HG03571 (cell line): Measurements from ENCODE around the gene KIRREL3.
"Not testable (repeated sequence)": the region's sequence is repeated elsewhere in the genome, so short reads cannot be mapped to it uniquely, and the experiment has no call there.

ENCODE experiments used
- ATAC-seq: cut with Tn5 transposase; IDR thresholded peaks from one replicate; pipeline ENCODE4 v1.9.1; 2021; ENCODE audit not compliant: unreplicated experiment

KIRREL3 gene

GRCh38 chr11:126959700-126960099, 40.9 kb downstream of the KIRREL3 start:
- no peak for ATAC-seq

- ATAC-seq, result no peak
Observed at GRCh38 chr11:126956635-126957034, 43.9 kb downstream of the KIRREL3 start.

DNA sequence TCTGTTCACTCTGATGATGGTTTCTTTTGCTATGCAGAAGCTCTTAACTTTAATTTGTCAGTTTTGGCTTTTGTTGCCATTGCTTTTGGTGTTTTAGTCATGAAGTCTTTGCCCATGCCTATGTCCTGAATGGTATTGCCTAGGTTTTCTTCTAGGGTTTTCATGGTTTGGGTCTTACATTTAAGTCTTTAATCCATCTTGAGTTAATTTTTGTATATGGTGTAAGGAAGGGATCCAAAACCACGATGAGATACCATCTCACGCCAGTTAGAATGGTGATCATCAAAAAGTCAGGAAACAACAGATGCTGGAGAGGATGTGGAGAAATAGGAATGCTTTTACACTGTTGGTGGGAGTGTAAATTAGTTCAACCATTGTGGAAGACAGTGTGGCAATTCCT, 48.0 kb downstream of the KIRREL3 start:
- not testable (repeated sequence) for ATAC-seq

DNA sequence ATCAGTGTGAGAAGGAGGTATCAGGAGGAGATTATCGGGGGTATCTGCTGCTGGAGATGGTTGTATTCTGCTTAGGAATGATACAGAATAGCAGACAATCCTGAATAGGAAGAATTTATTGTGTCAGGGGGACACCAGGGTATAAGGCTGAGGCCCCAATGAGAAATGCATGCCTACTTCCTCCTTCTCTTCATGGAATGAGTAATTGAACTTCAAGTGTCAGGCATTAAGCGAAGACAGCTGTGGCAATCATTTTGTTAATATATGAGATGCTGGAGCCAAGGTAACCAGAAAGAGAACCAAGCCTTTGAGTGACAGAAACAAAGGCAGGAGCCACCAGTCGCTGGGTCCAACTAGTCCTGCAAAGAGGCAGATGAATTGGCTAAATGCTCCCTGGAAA, 49.1 kb downstream of the KIRREL3 start:
- no peak for ATAC-seq

DNA sequence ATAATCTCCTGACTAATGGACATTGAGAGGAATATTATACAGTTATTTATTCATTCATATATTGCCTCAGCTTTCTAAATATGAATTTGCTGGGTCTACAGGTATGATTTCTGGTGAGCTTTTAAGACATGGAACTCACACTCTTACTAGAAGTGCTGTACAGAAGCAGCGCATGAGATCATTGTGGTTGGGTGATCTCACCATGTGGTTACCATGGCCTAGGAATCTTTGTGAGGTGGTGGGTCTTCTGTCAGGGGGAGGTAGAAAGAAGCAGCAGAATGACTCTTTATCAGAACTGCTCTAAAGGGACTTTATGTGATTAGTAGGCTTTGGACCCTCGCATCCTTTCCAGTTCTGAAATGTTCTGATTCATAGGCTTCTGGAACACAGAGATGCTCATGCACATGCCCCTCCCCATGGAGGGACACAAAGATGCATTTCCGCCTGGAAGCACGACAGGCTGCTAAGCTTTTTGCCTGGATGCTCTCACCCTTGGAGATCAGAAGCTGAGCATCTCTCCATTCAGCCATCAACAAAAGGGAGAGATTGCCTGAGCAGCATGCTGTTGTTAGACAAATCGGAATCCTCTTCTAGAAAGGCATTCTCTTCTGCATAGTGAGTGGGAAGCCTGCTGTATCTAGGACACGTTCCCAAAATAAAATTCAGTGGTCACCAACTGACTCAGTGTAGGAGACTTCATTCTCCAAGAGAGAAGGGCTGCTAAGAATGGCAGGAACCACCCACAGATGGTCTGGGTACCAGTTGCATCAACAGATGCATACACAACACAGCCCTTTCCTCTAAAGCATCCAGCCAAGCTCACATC, 51.3 kb downstream of the KIRREL3 start:
- no peak for ATAC-seq

DNA sequence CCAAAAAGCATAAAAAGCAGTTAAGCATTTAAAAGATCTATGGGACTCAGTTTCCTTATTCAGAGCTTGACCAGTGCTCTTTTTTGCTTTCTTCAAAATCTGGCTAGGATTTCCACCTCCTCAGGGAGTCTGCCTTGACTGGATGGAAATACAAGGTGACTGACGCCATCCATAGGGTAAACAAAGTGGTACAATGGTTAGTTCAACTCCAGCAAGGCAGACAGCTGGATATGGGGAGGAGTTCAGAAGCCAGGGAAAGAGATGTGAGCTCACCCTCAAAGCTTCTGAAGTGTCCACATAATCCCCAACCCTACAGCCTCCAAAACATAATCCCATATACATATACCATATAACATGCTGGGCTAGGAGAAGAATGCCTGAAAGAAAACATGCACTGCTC, 52.0 kb downstream of the KIRREL3 start:
- no peak for ATAC-seq

- no peak for ATAC-seq
Observed at GRCh38 chr11:126945319-126945718, 55.3 kb downstream of the KIRREL3 start.

GRCh38 chr11:126943316-126943715, 57.3 kb downstream of the KIRREL3 start:
- no peak for ATAC-seq

GRCh38 chr11:126942146-126942545, 58.4 kb downstream of the KIRREL3 start:
- no peak for ATAC-seq

DNA sequence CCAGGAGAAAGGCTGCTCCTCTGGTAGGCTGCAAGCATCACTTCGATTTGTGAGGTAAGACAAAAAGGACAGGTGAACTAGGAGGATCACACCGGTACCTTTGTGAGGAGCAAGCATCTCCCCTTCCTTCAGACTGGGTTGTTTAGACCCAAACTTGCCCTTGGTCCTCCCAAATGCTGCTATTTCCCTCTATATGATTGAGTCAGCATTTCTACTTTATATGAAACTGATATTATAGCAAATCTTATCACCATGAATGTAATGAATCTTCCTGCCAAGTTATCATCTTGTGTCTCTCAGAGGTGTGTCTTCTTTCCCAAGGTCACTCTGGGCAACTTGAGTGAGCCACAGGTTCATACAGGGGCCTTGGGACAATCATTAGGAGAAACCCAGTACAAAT, 61.0 kb downstream of the KIRREL3 start:
- no peak for ATAC-seq

DNA sequence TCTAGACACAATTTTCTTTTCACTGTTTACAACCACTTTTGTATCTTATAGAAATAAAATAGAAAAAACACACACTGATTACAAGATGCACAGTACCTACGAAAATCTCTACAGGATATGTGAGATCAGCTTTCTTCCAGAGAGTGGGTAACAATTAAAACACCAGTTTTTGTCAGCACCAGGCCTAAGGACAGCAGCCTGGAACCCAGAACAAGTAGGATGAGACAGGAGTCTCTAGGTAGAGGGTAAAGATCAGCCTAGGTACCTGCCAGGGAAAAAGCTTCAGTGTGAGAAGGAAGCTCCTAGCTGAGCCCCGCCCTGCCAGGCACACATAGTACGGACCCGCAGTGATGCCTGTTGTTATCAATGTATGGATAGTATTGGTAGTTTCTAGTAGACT, 61.9 kb downstream of the KIRREL3 start:
- ATAC-seq, result no peak

- no peak for ATAC-seq
Observed at GRCh38 chr11:126930091-126930841, 70.3 kb downstream of the KIRREL3 start.

- no peak for ATAC-seq
Observed at GRCh38 chr11:126929179-126930061, 71.2 kb downstream of the KIRREL3 start.

- ATAC-seq, result no peak
Observed at GRCh38 chr11:126927623-126928022, 72.9 kb downstream of the KIRREL3 start.

DNA sequence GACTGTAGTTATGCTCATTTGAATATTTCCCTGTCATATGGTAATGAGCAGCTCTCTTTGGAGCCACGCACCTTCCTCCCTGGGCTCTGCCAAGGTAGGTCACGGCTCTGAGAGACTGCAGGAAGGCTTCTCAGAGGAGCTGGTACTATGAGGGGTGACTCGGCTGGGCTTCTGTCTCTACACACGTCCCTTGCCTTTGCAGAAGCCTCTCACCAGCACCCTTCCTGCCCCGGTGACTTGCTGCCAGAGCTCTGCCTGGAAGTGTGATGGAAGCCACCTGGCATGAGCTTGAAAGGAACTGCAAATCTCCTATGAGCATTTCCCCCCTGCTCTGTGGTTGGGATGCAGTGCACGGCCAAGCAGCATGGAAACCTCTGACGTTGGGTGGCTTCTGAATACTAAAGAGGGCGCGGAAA, 74.2 kb downstream of the KIRREL3 start:
- ATAC-seq, result no peak

DNA sequence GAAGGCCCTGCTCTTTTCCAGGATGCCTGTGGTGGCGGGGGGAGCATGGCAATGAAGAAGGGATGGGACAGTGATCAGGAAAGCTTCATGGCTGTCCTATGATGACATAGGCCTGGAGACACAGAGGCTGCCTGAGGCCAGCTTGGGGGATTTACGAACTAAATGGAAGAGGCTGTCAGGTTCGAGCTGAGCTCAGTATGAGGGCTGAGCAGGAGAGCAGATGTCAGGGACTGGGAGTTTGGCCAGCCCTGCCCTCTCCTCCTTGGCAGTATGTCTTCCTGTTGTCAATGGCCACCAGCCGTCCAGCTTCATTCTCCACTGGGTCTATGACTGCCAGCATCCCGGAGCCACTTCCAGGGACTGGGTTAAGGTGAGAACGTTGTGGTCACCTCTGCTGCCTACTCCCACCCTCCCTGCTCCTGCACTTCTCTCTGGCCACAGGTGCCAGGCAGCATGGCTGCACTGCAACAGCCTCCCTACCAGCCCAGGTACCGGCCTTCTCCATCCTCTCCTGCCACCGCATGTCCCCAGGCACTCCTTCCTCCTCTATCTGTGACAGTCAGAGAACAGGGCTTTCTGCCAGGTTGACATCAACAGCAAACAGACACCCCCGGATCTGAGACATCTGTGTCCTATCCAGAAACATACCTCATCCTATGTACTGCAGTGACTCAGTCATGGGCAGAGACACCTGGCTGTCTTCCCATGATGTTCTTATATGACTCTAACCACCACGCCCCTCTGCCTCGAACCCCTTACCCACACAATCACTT, 75.1 kb downstream of the KIRREL3 start:
- no peak for ATAC-seq

DNA sequence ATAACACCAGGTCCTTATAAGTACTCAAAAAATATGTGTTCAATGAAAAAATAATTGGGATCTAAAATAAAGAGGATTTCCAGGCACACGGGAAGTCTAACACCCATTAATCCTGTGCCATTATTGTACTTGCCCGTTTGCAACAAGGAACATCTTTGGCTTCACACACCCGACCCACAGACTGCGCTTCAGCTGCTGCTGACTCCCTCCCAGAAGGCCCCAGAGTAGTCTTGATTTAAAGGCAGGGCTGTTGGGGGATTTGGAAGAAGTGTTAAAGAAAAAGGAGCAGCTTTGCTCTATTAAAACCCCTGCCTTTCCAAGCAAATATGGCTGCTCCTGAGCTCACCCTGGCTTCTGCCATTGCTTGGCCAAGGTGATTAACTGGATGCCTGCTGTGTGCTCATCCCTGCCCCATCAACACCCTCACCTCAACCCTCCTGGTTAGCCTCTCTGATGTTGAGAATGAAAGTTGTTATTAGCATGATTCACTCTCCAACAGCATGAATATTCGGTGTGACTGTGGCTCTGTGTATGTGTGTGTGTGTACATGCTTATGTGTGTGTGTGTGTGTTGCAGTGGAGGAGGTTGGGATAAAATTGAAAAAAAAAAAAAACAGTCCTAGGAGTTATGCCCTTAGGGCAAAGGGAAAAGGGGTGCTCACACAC, 76.1 kb downstream of the KIRREL3 start:
- ATAC-seq, result no peak

DNA sequence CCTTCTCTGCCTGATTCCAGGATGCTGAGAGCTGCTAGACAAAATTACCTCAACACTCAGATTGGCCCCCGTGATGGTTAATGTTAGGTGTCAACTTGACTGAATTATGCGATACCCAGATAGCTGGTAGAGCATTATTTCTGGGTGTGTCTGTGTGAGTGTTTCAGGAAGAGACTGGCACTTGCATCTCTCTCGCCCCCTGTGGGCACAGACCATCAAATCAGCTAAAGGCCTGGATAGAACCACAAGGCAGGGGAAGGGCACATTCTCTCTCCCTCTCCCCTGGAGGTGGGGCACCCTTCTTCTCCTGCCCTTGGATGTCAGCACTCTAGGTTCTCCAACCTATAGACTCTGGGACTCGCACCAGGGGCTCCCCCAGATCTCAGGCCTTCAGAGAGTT, 79.7 kb downstream of the KIRREL3 start:
- no peak for ATAC-seq

- ATAC-seq, result peak; percentile 58
Observed at GRCh38 chr11:126919147-126919823, 81.3 kb downstream of the KIRREL3 start.
